GM23338 (cell line): ENCODE measurements around the gene MIOS. TPM values are rescaled to one million over a fixed set of nuclear protein-coding genes. Genes with fewer than 3 reads are reported as not detected.

Experiments used
- ATAC-seq: fragments of 200-7000 bp; cut with Tn5 transposase; 3 replicates; pipeline ENCODE4 v1.9.1; 2020
- DNase-seq: peaks from one replicate; pipeline ENCODE4 v3.0.0-alpha.2; 2015; ENCODE audit warnings: low spot score
- H2AFZ ChIP-seq: fragments of 200-600 bp; sonication (generic); 2 replicates; pipeline ENCODE4 v1.8.0; 2016; ENCODE audit warnings: antibody characterized with exemption, mild to moderate bottlenecking, moderate library complexity
- H3F3A ChIP-seq: fragments of 200-600 bp; sonication (generic); replicated peaks from 2 replicates; pipeline ENCODE4 v1.8.0; 2017; ENCODE audit warnings: antibody characterized with exemption, mixed run types, low read depth
- H3K27ac ChIP-seq: fragments of 200-600 bp; sonication (generic); 2 replicates; pipeline ENCODE4 v1.6.1; 2016; ENCODE audit warnings: low read depth
- H3K27me3 ChIP-seq: fragments of 200-600 bp; sonication (generic); 2 replicates; pipeline ENCODE4 v1.8.0; 2016; ENCODE audit warnings: mild to moderate bottlenecking, mixed run types, moderate library complexity; ENCODE audit not compliant: insufficient read depth
- H3K36me3 ChIP-seq: fragments of 200-600 bp; sonication (generic); 2 replicates; pipeline ENCODE4 v1.8.0; 2016; ENCODE audit warnings: mild to moderate bottlenecking; ENCODE audit not compliant: insufficient read depth
- H3K4me1 ChIP-seq: fragments of 200-600 bp; sonication (generic); 2 replicates; pipeline ENCODE4 v1.8.0; 2016; ENCODE audit warnings: mild to moderate bottlenecking, moderate library complexity; ENCODE audit not compliant: insufficient read depth
- H3K4me2 ChIP-seq: fragments of 200-600 bp; sonication (generic); 2 replicates; pipeline ENCODE4 v1.7.1; 2017; ENCODE audit warnings: mixed run types
- H3K4me3 ChIP-seq: fragments of 200-600 bp; sonication (generic); 2 replicates; pipeline ENCODE4 v1.6.1; 2016; ENCODE audit warnings: mixed run types
- H3K79me2 ChIP-seq: fragments of 200-600 bp; sonication (generic); replicated peaks from 2 replicates; pipeline ENCODE4 v1.8.0; 2017; ENCODE audit warnings: mild to moderate bottlenecking; ENCODE audit not compliant: insufficient read depth
- H3K9me2 ChIP-seq: fragments of 200-600 bp; sonication (generic); 2 replicates; pipeline ENCODE4 v1.8.0; 2017; ENCODE audit not compliant: insufficient read depth
- H4K20me1 ChIP-seq: fragments of 200-600 bp; sonication (generic); replicated peaks from 2 replicates; pipeline ENCODE4 v1.8.0; 2017; ENCODE audit warnings: mild to moderate bottlenecking; ENCODE audit not compliant: insufficient read depth
- H3K27ac Mint-ChIP-seq: 2 replicates; pipeline ENCODE4 v1.8.0; 2020; ENCODE audit warnings: inconsistent platforms, mild to moderate bottlenecking, moderate library complexity, mixed read lengths
- H3K27me3 Mint-ChIP-seq: 3 replicates; pipeline ENCODE4 v1.8.0; 2022; ENCODE audit warnings: low read depth, mild to moderate bottlenecking, moderate library complexity, mixed read lengths, inconsistent platforms; ENCODE audit not compliant: insufficient read depth, poor library complexity
- H3K36me3 Mint-ChIP-seq: 3 replicates; pipeline ENCODE4 v1.8.0; 2021; ENCODE audit warnings: low read depth, mild to moderate bottlenecking, inconsistent platforms, moderate library complexity, mixed read lengths
- H3K4me1 Mint-ChIP-seq: 3 replicates; pipeline ENCODE4 v1.8.0; 2020; ENCODE audit warnings: mild to moderate bottlenecking, inconsistent platforms, mixed read lengths
- H3K4me3 Mint-ChIP-seq: 3 replicates; pipeline ENCODE4 v1.8.0; 2021; ENCODE audit warnings: moderate library complexity, mild to moderate bottlenecking, inconsistent platforms, mixed read lengths
- H3K9me3 Mint-ChIP-seq: 3 replicates; pipeline ENCODE4 v1.8.0; 2020; ENCODE audit warnings: moderate library complexity, mild to moderate bottlenecking, inconsistent platforms, mixed read lengths
- CREB1 ChIP-seq: fragments of 250-450 bp; sonication (Bioruptor Pico); IDR thresholded peaks from 2 replicates; pipeline ENCODE4 v1.5.0; 2020; ENCODE audit warnings: low read depth, mild to moderate bottlenecking, moderate library complexity
- CTCF ChIP-seq, 2 experiments: fragments of 200-600 bp in 1 of 2; sonication (generic) in 1 of 2; conservative IDR thresholded peaks; 2 replicates each; pipeline versions ENCODE4 v1.5.1 to v1.6.1; 2016 to 2017; ENCODE audit warnings: antibody characterized with exemption in 2 of 2, low read depth in 2 of 2, mild to moderate bottlenecking in 2 of 2, moderate library complexity in 1 of 2
- ETS1 ChIP-seq: IDR thresholded peaks from 2 replicates; pipeline ENCODE4 v1.6.1; 2016; ENCODE audit warnings: antibody characterized with exemption
- EZH2 ChIP-seq: fragments of 200-600 bp; sonication (generic); IDR thresholded peaks from one replicate; pipeline ENCODE4 v1.8.0; 2017; ENCODE audit warnings: antibody characterized with exemption, mild to moderate bottlenecking, low read depth; ENCODE audit not compliant: unreplicated experiment
- EZH2phosphoT487 ChIP-seq: fragments of 200-600 bp; sonication (generic); IDR thresholded peaks from one replicate; pipeline ENCODE4 v1.8.1; 2018; ENCODE audit warnings: antibody characterized with exemption; ENCODE audit not compliant: unreplicated experiment
- JUNB ChIP-seq: IDR thresholded peaks from one replicate; pipeline ENCODE4 v1.6.1; 2016; ENCODE audit warnings: antibody characterized with exemption; ENCODE audit not compliant: unreplicated experiment
- NANOG ChIP-seq: IDR thresholded peaks from 2 replicates; pipeline ENCODE4 v1.6.1; 2016; ENCODE audit warnings: antibody characterized with exemption, borderline replicate concordance
- POLR2AphosphoS5 ChIP-seq: IDR thresholded peaks from 2 replicates; pipeline ENCODE4 v1.6.1; 2016; ENCODE audit warnings: antibody characterized with exemption, low read depth
- REST ChIP-seq: IDR thresholded peaks from one replicate; pipeline ENCODE4 v1.6.1; 2018; ENCODE audit warnings: antibody characterized with exemption; ENCODE audit not compliant: unreplicated experiment
- STAT1 ChIP-seq: IDR thresholded peaks from one replicate; pipeline ENCODE4 v1.6.1; 2016; ENCODE audit warnings: antibody characterized with exemption; ENCODE audit not compliant: unreplicated experiment
- ZNF114 ChIP-seq: fragments of 250-450 bp; sonication (Bioruptor Pico); IDR thresholded peaks from 2 replicates; pipeline ENCODE4 v1.5.0; 2020; ENCODE audit warnings: mild to moderate bottlenecking, moderate library complexity
- ZNF331 ChIP-seq: fragments of 250-450 bp; sonication (Bioruptor Pico); IDR thresholded peaks from 2 replicates; pipeline ENCODE4 v1.5.0; 2020; ENCODE audit warnings: low read depth, mild to moderate bottlenecking, moderate library complexity
- ZNF462 ChIP-seq: fragments of 250-450 bp; sonication (Bioruptor Pico); IDR thresholded peaks from 2 replicates; pipeline ENCODE4 v1.5.0; 2020; ENCODE audit warnings: mild to moderate bottlenecking, moderate library complexity
- polyA plus RNA-seq: library from polyadenylated mRNA; unstranded; fragments of >200 nt; fragmentation: Nextera tagmentation; extraction: Ambion mirVana; gene quantifications from 2 replicates; pipeline ENCODE4 v1.2.1, GENCODE V29; 2016
- total RNA-seq: library from RNA; depleted of rRNA; stranded (reverse); fragments of >200 nt; shearing (Covaris generic); gene quantifications from 2 replicates; pipeline ENCODE4 v1.2.3, GENCODE V29; 2014

The MIOS gene
- total and polyA plus RNA-seq, 2 experiments from 2014 or later = 13.1 to 85.7 TPM

GRCh38 chr7:7650682-7651206 is 84.1 kb downstream of the MIOS start:
- DNase-seq = no peak
- H3K27ac ChIP-seq = no peak overlapping the region
- no peaks in the 10 kb centered on the region for H3K36me3 ChIP-seq

More at GRCh38 chr7:7650682-7651206, 84.1 kb downstream of the MIOS start:
- Histone ChIP-seq H2AFZ (no peak overlapping the region), H3F3A (no peaks in the 10 kb centered on the region), H3K4me2 (no peak overlapping the region), H3K27me3 (no peaks in the 10 kb centered on the region), H3K4me1 (no peaks in the 10 kb centered on the region), H3K9me2 (no peaks in the 10 kb centered on the region), H4K20me1 (0 out of 2 replicates have a peak, but pooled peaks cover 3% of the 10 kb centered on the region), H3K4me3 (no peak overlapping the region), H3K79me2 (peaks cover 51% of the 10 kb centered on the region)
- H3K27me3 Mint-ChIP-seq = no peaks in the 10 kb centered on the region
- no peak overlapping the region for H3K27ac Mint-ChIP-seq
- peaks cover 5% of the 10 kb centered on the region; the same call in 2 of the 3 replicates for H3K9me3 Mint-ChIP-seq
- peaks cover 15% of the 10 kb centered on the region; the same call in 2 of the 3 replicates for H3K4me1 Mint-ChIP-seq
- no peak overlapping the region for H3K4me3 Mint-ChIP-seq
- no peak for TF ChIP-seq ZNF331 (CRISPR knock-in tag)
- no peak for TF ChIP-seq JUNB
- no peak for TF ChIP-seq POLR2AphosphoS5
- TF ChIP-seq EZH2 = no peak
- no peak for TF ChIP-seq EZH2phosphoT487
- TF ChIP-seq CREB1 (CRISPR knock-in tag) = no peak
- no peak for TF ChIP-seq ZNF114 (CRISPR knock-in tag)
- no peak for TF ChIP-seq NANOG
- no peak for TF ChIP-seq CTCF (conservative IDR thresholded peaks at IDR 0.05; ENCODE audit: low read depth in 2 of 2)
- no peak for TF ChIP-seq ETS1
- TF ChIP-seq ZNF462 (CRISPR knock-in tag) = no peak
- no peak for TF ChIP-seq REST
- no peak for TF ChIP-seq STAT1
- H3K36me3 Mint-ChIP-seq = peaks cover 9% of the 10 kb centered on the region
- no peak for ATAC-seq
